CD4-positive, alpha-beta T cell treated with Interleukin-2 at 100 ng/mL for 4 hours (primary cell): Measurements from ENCODE around the gene ARHGAP15.

ENCODE experiments used
- DNase-seq: peaks from one replicate; pipeline ENCODE4 v3.0.0-alpha.2; 2020; ENCODE audit warnings: low spot score

Gene ARHGAP15

DNA sequence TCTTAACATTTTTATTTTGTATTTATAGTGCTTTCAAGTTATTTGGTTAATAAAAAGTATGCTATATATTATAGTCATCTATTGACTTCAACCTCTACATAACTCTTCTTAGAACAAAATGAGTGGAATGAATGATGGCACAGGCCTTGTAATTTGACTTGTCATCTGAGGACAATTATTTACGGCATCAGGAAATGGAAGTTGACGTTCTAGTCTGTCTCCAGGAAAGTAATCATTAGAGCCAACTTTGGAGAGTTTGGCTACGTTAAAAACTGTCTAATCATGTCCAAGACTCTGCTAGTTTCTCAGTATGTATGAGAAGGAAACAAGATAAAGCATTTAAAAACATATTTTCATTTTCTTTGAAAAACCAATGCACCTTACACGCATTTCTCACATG lies 353.6 kb downstream of the ARHGAP15 start:
- DNase-seq, result no peak

DNA sequence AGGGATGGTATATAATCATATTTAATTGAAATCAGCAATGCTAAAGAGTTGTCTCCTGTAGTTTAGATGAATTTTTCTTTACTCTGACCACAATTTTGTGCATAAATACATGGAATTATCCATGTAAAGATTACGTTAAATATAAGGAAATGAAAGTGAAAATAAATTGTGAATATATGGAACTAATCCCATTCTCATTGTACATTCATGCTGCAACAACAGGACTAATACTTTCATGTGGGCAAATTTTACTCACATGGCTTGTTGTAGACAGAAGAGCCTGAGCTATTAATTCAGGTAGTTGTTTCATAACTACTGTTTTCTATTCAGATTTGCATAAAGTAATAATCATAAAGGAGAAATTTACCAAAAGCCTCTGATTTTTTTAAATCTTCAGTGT lies 357.8 kb downstream of the ARHGAP15 start:
- no peak for DNase-seq

DNA sequence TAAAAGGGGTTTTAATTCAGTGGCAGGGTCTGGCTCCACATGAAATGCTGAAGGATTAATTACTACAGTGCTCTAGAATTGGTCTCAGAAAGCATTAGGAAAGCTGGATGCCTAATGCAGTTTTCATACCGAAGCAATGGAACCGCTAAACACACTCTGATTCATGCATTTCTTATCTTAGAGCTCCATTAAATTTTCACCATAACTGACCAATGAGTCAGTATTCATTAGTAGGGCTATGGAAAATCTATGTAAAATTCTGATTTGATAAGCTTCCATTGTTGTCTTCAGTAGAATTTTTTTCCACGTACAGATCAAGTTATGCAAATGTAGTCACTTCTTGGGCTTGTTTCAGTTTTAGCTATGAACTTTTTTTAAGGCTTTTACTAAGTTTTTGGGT lies 359.9 kb downstream of the ARHGAP15 start:
- no peak for DNase-seq

DNA sequence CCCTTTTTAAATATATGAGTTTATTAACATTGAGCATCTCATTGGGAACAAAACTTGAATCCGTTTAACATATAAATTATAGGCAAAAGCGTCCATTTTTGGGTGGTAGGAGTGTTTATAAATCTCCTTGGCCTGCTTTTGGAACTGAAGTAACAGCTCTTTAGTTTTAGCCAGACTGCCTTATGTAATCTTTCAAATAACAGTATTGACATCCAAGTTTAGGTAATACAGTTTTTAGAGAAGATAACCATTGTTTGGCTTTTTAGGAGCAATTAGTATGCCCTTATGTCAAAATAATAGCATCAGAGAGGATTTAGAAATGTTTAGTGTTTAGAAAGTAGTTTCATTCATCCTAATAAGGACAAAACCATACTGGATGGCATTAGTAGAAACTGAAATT lies 361.9 kb downstream of the ARHGAP15 start:
- DNase-seq, result no peak

- no peak for DNase-seq
These were observed 364.1 kb downstream of the ARHGAP15 start for GRCh38 chr2:143493339-143493738.

GRCh38 chr2:143497726-143498125 lies 368.5 kb downstream of the ARHGAP15 start:
- no peak for DNase-seq

GRCh38 chr2:143498496-143498895 lies 369.3 kb downstream of the ARHGAP15 start:
- no peak for DNase-seq

DNA sequence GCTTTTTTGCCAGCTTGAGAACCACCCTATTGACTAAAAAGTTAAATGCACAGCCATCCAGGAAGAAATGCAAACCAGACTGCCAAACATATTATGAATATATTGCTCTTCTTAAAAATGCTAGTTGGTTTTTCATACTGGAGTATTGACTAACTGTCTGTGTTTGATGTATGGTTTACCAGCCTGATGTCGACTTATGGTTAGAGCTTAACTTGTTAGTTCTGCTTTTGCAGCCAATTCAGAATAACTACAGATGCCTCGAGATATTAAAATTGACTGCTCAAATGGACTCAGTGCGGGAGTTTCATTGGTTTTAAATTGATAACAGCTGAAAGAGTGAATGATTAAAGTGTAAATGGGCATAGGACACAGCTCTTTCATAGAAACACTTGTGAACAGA lies 369.8 kb downstream of the ARHGAP15 start:
- no peak for DNase-seq

GRCh38 chr2:143501106-143501676 lies 372.0 kb downstream of the ARHGAP15 start:
- DNase-seq, result no peak

DNA sequence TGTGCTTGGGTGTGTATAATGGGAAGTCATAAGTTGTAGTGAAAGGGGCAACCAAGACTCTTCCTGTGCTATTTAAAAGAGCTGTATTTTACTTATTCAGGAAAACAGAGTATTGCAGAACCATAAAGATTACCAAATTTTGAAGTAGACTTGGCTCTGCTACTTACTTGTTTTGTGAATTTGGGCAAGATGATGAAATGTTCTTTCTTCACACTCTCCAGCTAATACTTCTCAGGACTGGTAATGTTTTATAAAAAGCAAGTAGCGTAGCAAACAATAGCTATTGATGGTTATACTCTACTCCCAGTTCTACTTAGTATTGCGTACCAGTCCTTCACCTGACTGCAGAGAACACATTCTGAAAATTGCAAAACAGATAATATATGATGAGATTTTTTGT lies 374.1 kb downstream of the ARHGAP15 start:
- DNase-seq, result no peak

DNA sequence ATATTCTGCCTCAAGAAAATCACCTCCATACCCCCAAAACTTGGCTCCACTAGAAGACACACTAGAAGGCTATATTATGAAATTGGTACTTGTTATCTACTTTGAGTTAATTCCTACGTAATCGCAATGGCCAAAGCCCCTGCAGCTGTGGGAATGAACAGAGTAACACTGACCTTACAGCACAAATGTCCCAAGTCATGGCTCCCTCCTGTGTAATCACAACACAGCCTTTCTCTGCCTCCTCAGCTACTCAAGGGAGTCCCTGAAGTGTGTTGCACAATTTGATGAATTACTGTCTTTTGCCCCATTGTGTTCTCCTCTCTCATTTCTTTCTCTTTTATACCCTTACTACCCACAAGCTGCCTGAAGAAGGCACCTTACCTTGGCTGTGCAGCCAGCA lies 375.2 kb downstream of the ARHGAP15 start:
- no peak for DNase-seq

DNA sequence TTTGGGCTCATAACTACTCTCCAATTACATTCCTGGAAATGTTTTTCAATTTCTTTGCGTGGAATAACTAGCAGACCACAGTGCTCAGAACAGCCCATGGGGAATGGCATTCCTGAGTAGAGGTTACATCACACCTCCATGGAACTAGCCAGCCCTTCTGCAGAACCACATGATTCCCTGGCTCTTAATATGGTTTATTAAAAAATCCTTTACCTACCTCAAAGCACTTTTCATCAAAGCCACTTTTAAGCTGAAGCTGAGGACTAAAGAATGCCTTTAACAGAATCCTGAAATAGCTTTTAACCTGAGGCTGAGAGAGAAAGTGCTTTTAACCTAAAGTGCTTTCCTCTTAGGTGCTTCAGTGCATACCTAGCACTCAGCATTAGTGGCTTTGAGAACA lies 376.3 kb downstream of the ARHGAP15 start:
- no peak for DNase-seq

- no peak for DNase-seq
These were observed 383.9 kb downstream of the ARHGAP15 start for GRCh38 chr2:143513081-143513480.

- no peak for DNase-seq
These were observed 385.2 kb downstream of the ARHGAP15 start for GRCh38 chr2:143514413-143514812.

DNA sequence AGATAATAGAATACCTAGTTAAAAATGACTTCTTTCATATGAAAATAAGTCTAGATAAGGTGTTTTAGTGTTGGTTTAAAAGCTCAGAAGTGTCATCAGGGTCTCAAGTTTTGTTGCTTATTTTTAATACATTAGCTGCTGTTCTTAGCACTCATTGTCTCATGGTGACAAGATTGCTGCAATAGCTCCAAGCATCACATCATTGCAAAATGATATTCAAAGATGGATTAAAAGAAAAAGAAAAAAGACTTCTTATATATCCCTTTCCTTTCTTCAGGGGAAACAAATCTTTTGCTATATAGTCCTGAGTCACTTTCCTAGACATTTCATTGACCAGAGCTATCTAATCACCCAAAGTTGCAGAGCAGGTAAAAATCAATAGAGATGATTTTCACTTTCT lies 386.1 kb downstream of the ARHGAP15 start:
- DNase-seq, result no peak

DNA sequence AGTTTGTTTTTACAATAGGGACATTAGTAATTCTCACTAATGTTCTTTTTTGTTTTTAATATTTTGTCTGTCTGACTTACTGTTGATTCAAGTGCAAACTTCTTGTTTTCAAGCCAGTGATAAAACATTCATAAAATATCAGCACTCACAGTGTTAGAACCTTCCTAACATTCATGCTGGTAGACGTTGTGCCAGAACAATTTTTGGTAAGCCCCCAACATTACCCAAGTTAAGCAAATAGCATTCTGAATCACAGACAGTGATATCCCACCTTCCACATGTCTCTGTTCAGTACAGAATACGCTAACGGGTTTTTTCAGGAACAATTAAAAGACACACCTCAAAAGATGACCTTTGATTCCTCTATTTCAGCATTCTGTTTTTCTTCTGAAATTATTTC lies 390.3 kb downstream of the ARHGAP15 start:
- DNase-seq, result no peak

- no peak for DNase-seq
These were observed 392.2 kb downstream of the ARHGAP15 start for GRCh38 chr2:143521396-143521795.

DNA sequence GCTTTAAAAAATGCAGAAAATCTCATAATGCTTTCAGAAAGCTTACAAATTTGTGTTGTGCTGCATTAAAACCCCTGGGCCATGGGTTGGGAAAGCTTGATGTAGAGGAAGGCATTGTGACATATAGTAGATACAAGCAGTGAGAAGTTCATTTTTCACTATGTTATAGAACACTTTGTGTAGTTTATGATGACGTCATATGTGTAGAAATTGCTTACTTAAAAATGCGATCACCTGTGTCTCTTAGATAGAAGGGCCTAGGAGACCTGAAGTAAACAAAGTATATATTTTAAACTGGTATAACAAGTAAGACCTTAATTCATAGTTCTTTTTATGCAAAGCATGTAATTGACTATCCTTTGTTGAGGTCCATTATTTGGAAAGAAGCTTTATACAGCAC lies 393.5 kb downstream of the ARHGAP15 start:
- no peak for DNase-seq

GRCh38 chr2:143524119-143524553 lies 394.9 kb downstream of the ARHGAP15 start:
- DNase-seq, result no peak

GRCh38 chr2:143524559-143525401 lies 395.6 kb downstream of the ARHGAP15 start:
- no peak for DNase-seq

- DNase-seq, result no peak
These were observed 396.2 kb downstream of the ARHGAP15 start for GRCh38 chr2:143525402-143525860.

DNA sequence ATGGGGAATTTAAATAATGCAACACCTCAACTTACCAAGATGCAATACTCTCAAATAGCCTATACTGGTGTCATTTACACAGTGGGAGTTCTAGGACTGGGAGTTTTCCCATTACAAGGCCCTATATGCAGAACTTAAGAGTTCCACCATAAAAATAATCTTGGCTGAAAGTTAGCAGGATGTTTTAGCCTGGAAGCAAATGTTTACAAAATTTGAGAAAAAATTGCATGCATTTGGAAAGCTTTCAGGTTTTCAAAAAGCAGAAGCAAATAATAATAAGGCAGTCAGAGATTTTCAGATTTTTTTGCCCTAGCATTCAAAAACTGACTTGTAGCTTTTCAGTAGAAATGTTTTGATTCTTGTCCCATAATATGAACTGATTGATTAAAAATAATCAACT lies 397.3 kb downstream of the ARHGAP15 start:
- DNase-seq, result no peak

- no peak for DNase-seq
These were observed 398.8 kb downstream of the ARHGAP15 start for GRCh38 chr2:143528021-143528420.
